AG20443 (cell line): ENCODE results near the gene SPIN4.
A peak's percentile ranks its signal among the peaks of the same experiment; 100 is the strongest.
"Not testable (repeated sequence)": the region's sequence is repeated elsewhere in the genome, so short reads cannot be mapped to it uniquely, and the experiment has no call there.

Source experiments
- DNase-seq: peaks from one replicate; pipeline ENCODE4 v3.0.0; 2012; ENCODE audit warnings: low spot score, mixed read lengths

SPIN4 gene

GRCh38 chrX:63350941-63351616, at the start of gene SPIN4:
Gene SPIN4 (minus strand): TSS chrX:63351332. CDS start chrX:63350819, 513 bp downstream.
- peak; percentile 92 for DNase-seq

GRCh38 chrX:63400340-63400739, 49.2 kb upstream of the SPIN4 start:
- no peak for DNase-seq

GRCh38 chrX:63394872-63395271, 43.7 kb upstream of the SPIN4 start:
- DNase-seq: no peak

- not testable (repeated sequence) for DNase-seq
Measured at GRCh38 chrX:63393094-63393493, 42.0 kb upstream of the SPIN4 start.

- no peak for DNase-seq
Measured at GRCh38 chrX:63387411-63387810, 36.3 kb upstream of the SPIN4 start.

- DNase-seq: not testable (repeated sequence)
Measured at GRCh38 chrX:63384263-63384662, 33.1 kb upstream of the SPIN4 start.

- not testable (repeated sequence) for DNase-seq
Measured at GRCh38 chrX:63373012-63373411, 21.9 kb upstream of the SPIN4 start.

- DNase-seq: not testable (repeated sequence)
Measured at GRCh38 chrX:63367699-63368098, 16.6 kb upstream of the SPIN4 start.

GRCh38 chrX:63363788-63364187, 12.7 kb upstream of the SPIN4 start:
- DNase-seq: no peak

GRCh38 chrX:63361494-63361893, 10.4 kb upstream of the SPIN4 start:
- DNase-seq: no peak

GRCh38 chrX:63354484-63354883, 3.4 kb upstream of the SPIN4 start:
- DNase-seq: no peak

- peak; percentile 9 for DNase-seq
Measured at GRCh38 chrX:63350465-63350877, 661 bp downstream of the SPIN4 start.

GRCh38 chrX:63349307-63349706, 1.8 kb downstream of the SPIN4 start:
- no peak for DNase-seq

- no peak for DNase-seq
Measured at GRCh38 chrX:63330681-63331080, 20.5 kb downstream of the SPIN4 start.

GRCh38 chrX:63327788-63328187, 23.3 kb downstream of the SPIN4 start:
- DNase-seq: no peak

- DNase-seq: no peak
Measured at GRCh38 chrX:63299596-63299995, 51.5 kb downstream of the SPIN4 start.
